Skeletal muscle tissue (tissue), 4 donors: Measurements from ENCODE around the gene SDHC. TPM values are rescaled to one million over a fixed set of nuclear protein-coding genes. Genes with fewer than 3 reads are reported as not detected.
A peak's percentile ranks its signal among the peaks of the same experiment; 100 is the strongest.

Experiments used
- H3K27ac ChIP-seq: one replicate; pipeline ENCODE4 v1.7.0; 2013; ENCODE audit warnings: mild to moderate bottlenecking, low read depth, low read length, inconsistent platforms
- H3K27me3 ChIP-seq, 3 donors: one replicate each; pipeline ENCODE4 v1.7.0; 2013; ENCODE audit warnings: low read length in 3 of 3; ENCODE audit not compliant: control insufficient read depth in 3 of 3, insufficient read depth in 3 of 3
- H3K36me3 ChIP-seq, 3 donors: one replicate each; pipeline ENCODE4 v1.7.0; 2013; ENCODE audit warnings: low read length in 3 of 3; ENCODE audit not compliant: control insufficient read depth in 3 of 3, insufficient read depth in 3 of 3
- H3K4me1 ChIP-seq, 3 donors: one replicate each; pipeline ENCODE4 v1.7.0; 2013; ENCODE audit warnings: low read length in 3 of 3, mild to moderate bottlenecking in 3 of 3; ENCODE audit not compliant: control insufficient read depth in 3 of 3, insufficient read depth in 3 of 3
- H3K4me3 ChIP-seq, 3 donors: one replicate each; pipeline ENCODE4 v1.7.0; 2013; ENCODE audit warnings: low read length in 3 of 3
- H3K9ac ChIP-seq, 3 donors: one replicate each; pipeline ENCODE4 v1.7.0; 2013; ENCODE audit warnings: low read length in 3 of 3, mild to moderate bottlenecking in 3 of 3, moderate library complexity in 2 of 3, low read depth in 1 of 3
- H3K9me3 ChIP-seq, 3 donors: one replicate each; pipeline ENCODE4 v1.7.0; 2013; ENCODE audit warnings: low read length in 3 of 3; ENCODE audit not compliant: control insufficient read depth in 3 of 3
- total RNA-seq: library from RNA; depleted of rRNA; stranded (reverse); fragments of >200 nt; gene quantifications from one replicate; pipeline ENCODE4 v1.2.3, GENCODE V29; 2014
- donor health status: Osteomylitis.

SDHC gene
- 18.3 TPM for total RNA-seq

GRCh38 chr1:161314201-161314981 lies at the start of gene SDHC:
TSS of gene SDHC (plus strand) at chr1:161314381. CDS start at chr1:161314406, 25 bp downstream.
- peaks cover 13 to 21% (median 17%) of the 10 kb centered on the region in 3 donors for H3K4me1 ChIP-seq
- peak within 1 kb of the TSS; percentile 98 to 100 (median 99) for H3K4me3 ChIP-seq
- H3K9me3 ChIP-seq: no peaks in the 10 kb centered on the region
- H3K36me3 ChIP-seq: no peaks in the 10 kb centered on the region
- H3K9ac ChIP-seq: peak within 1 kb of the TSS; percentile 96 to 100 (median 99)
- peak within 1 kb of the TSS; percentile 99 for H3K27ac ChIP-seq
- H3K27me3 ChIP-seq: no peaks in the 10 kb centered on the region

- H3K27me3 ChIP-seq: peaks cover 10 to 11% (median 11%) of the 10 kb centered on the region in 3 donors
- H3K4me3 ChIP-seq: no peak overlapping the region
- no peaks in the 10 kb centered on the region for H3K9me3 ChIP-seq
These were observed 48.9 kb upstream of the SDHC start for GRCh38 chr1:161265305-161265704.

GRCh38 chr1:161266202-161266601 lies 48.0 kb upstream of the SDHC start:
- H3K4me3 ChIP-seq: no peak overlapping the region
- H3K9me3 ChIP-seq: no peaks in the 10 kb centered on the region
- no peaks in the 10 kb centered on the region for H3K4me1 ChIP-seq
- H3K36me3 ChIP-seq: no peaks in the 10 kb centered on the region
- no peak overlapping the region for H3K9ac ChIP-seq
- H3K27ac ChIP-seq: no peak overlapping the region
- peaks cover 2 to 5% (median 5%) of the 10 kb centered on the region in 3 donors for H3K27me3 ChIP-seq

More at GRCh38 chr1:161265305-161265704, 48.9 kb upstream of the SDHC start:
- Histone ChIP-seq H3K9ac (no peak overlapping the region), H3K27ac (no peak overlapping the region), H3K4me1 (no peaks in the 10 kb centered on the region), H3K36me3 (no peaks in the 10 kb centered on the region)

- H3K4me3 ChIP-seq: no peak overlapping the region
- H3K36me3 ChIP-seq: no peaks in the 10 kb centered on the region
- no peak overlapping the region for H3K27ac ChIP-seq
- peaks cover 0 to under 1% (median 0%) of the 10 kb centered on the region in 3 donors for H3K27me3 ChIP-seq
- H3K9ac ChIP-seq: no peak overlapping the region
- H3K9me3 ChIP-seq: no peaks in the 10 kb centered on the region
- no peaks in the 10 kb centered on the region for H3K4me1 ChIP-seq
These were observed 47.3 kb upstream of the SDHC start for GRCh38 chr1:161266836-161267235.

- Histone ChIP-seq H3K9me3 (no peaks in the 10 kb centered on the region), H3K4me3 (no peak overlapping the region), H3K4me1 (no peaks in the 10 kb centered on the region), H3K36me3 (no peaks in the 10 kb centered on the region), H3K9ac (no peak overlapping the region), H3K27ac (no peak overlapping the region), H3K27me3 (no peaks in the 10 kb centered on the region)
These were observed 46.9 kb upstream of the SDHC start for GRCh38 chr1:161267321-161267720.

- Histone ChIP-seq H3K9ac (no peak overlapping the region), H3K9me3 (no peaks in the 10 kb centered on the region), H3K36me3 (no peaks in the 10 kb centered on the region), H3K4me3 (no peak overlapping the region), H3K4me1 (no peaks in the 10 kb centered on the region), H3K27ac (no peak overlapping the region), H3K27me3 (no peaks in the 10 kb centered on the region)
These were observed 40.8 kb upstream of the SDHC start for GRCh38 chr1:161273402-161273801.

- Histone ChIP-seq H3K36me3 (no peaks in the 10 kb centered on the region), H3K4me1 (no peaks in the 10 kb centered on the region), H3K9me3 (no peaks in the 10 kb centered on the region), H3K27me3 (no peaks in the 10 kb centered on the region), H3K4me3 (no peak overlapping the region), H3K9ac (no peak overlapping the region), H3K27ac (no peak overlapping the region)
These were observed 39.3 kb upstream of the SDHC start for GRCh38 chr1:161274874-161275273.

- no peaks in the 10 kb centered on the region for H3K9me3 ChIP-seq
- no peaks in the 10 kb centered on the region for H3K36me3 ChIP-seq
- no peaks in the 10 kb centered on the region for H3K4me1 ChIP-seq
- H3K4me3 ChIP-seq: no peak overlapping the region
- no peak overlapping the region for H3K9ac ChIP-seq
- no peak overlapping the region for H3K27ac ChIP-seq
- H3K27me3 ChIP-seq: peaks cover 0 to 5% (median 4%) of the 10 kb centered on the region in 3 donors
These were observed 31.2 kb upstream of the SDHC start for GRCh38 chr1:161282991-161283390.

- Histone ChIP-seq H3K27me3 (peaks cover 0 to 5% (median 4%) of the 10 kb centered on the region in 3 donors), H3K4me1 (no peaks in the 10 kb centered on the region), H3K36me3 (no peaks in the 10 kb centered on the region), H3K4me3 (no peak overlapping the region), H3K9me3 (no peaks in the 10 kb centered on the region), H3K9ac (no peak overlapping the region), H3K27ac (no peak overlapping the region)
These were observed 29.1 kb upstream of the SDHC start for GRCh38 chr1:161285113-161285512.

- Histone ChIP-seq H3K36me3 (no peaks in the 10 kb centered on the region), H3K27ac (no peak overlapping the region), H3K9ac (no peak overlapping the region), H3K4me3 (no peak overlapping the region), H3K9me3 (no peaks in the 10 kb centered on the region), H3K4me1 (no peaks in the 10 kb centered on the region), H3K27me3 (peaks cover 0 to 5% (median 4%) of the 10 kb centered on the region in 3 donors)
These were observed 28.7 kb upstream of the SDHC start for GRCh38 chr1:161285521-161285920.
